Lung (tissue), 12 donors: ENCODE data around the gene ELMOD3. TPM values are rescaled to one million over a fixed set of nuclear protein-coding genes. Genes with fewer than 3 reads are reported as not detected.

Source experiments
- ATAC-seq: fragments of 200-7000 bp; cut with Tn5 transposase; one replicate; pipeline ENCODE4 v1.9.1; 2020; ENCODE audit warnings: moderate number of reproducible peaks; ENCODE audit not compliant: insufficient read depth, low FRiP score
- DNase-seq, 3 donors: peaks; one replicate each; pipeline ENCODE4 v3.0.0-alpha.2; 2013 to 2017
- H3K27ac ChIP-seq, 2 donors: one replicate each; pipeline ENCODE4 v1.5.1; 2013; ENCODE audit warnings: mild to moderate bottlenecking in 2 of 2, moderate library complexity in 2 of 2, control low read depth in 1 of 2, inconsistent platforms in 1 of 2, low read depth in 1 of 2, low read length in 1 of 2
- H3K27me3 ChIP-seq, 3 donors: one replicate each; pipeline ENCODE4 v1.5.1; 2013; ENCODE audit warnings: low read length in 2 of 3; ENCODE audit not compliant: control insufficient read depth in 3 of 3, insufficient read depth in 3 of 3
- H3K36me3 ChIP-seq, 4 donors: one replicate each; pipeline ENCODE4 v1.5.1; 2013; ENCODE audit warnings: low read length in 4 of 4, mild to moderate bottlenecking in 1 of 4, moderate library complexity in 1 of 4; ENCODE audit not compliant: control insufficient read depth in 4 of 4, insufficient read depth in 4 of 4
- H3K4me1 ChIP-seq, 5 donors: one replicate each; pipeline ENCODE4 v1.5.1; 2013; ENCODE audit warnings: low read length in 5 of 5, mild to moderate bottlenecking in 2 of 5, moderate library complexity in 1 of 5; ENCODE audit not compliant: control insufficient read depth in 5 of 5, insufficient read depth in 5 of 5
- H3K4me3 ChIP-seq: one replicate; pipeline ENCODE4 v1.5.1; 2013; ENCODE audit warnings: mild to moderate bottlenecking, control low read depth, moderate library complexity
- H3K9ac ChIP-seq, 2 donors: one replicate each; pipeline ENCODE4 v1.5.1; 2013; ENCODE audit warnings: low read length in 2 of 2, control low read depth in 1 of 2; ENCODE audit not compliant: insufficient read depth in 1 of 2
- H3K9me3 ChIP-seq, 4 donors: one replicate each; pipeline ENCODE4 v1.5.1; 2013; ENCODE audit warnings: low read length in 3 of 4, mild to moderate bottlenecking in 1 of 4, moderate library complexity in 1 of 4; ENCODE audit not compliant: control insufficient read depth in 4 of 4, insufficient read depth in 3 of 4
- CTCF ChIP-seq: IDR thresholded peaks from 2 replicates; pipeline ENCODE4 v1.5.1; 2012; ENCODE audit warnings: mild to moderate bottlenecking; ENCODE audit errors: control extremely low read depth, extremely low read depth
- WGBS, 2 donors: extraction: QIAGEN DNeasy Blood & Tissue Kit; methylation state at CpG; one replicate each; pipeline ENCODE4 v1.1.7; 2013; 5-methylcytosine and 5-hydroxymethylcytosine counted together
- polyA plus RNA-seq, 2 donors: library from polyadenylated mRNA; stranded (reverse); fragments of 200-250 nt; gene quantifications; one replicate each; pipeline ENCODE4 v1.2.1, GENCODE V29; 2013
- total RNA-seq, 2 donors: library from RNA; depleted of rRNA in 1 of 2; stranded (reverse); fragments of >200 nt in 1 of 2; gene quantifications; one replicate each; pipeline ENCODE4 v1.2.1, GENCODE V29; 2014 to 2021
- donor health status: control.
- donor health status: control.
- donor health status: Bipolar disorder and iron deficiency.
- donor health status: healthy.
- donor health status: DM: yes; HTN: yes; CAD: no.

The ELMOD3 gene
- total and polyA plus RNA-seq, 4 donors = 11.9 to 26.5 (median 14.7) TPM

DNA sequence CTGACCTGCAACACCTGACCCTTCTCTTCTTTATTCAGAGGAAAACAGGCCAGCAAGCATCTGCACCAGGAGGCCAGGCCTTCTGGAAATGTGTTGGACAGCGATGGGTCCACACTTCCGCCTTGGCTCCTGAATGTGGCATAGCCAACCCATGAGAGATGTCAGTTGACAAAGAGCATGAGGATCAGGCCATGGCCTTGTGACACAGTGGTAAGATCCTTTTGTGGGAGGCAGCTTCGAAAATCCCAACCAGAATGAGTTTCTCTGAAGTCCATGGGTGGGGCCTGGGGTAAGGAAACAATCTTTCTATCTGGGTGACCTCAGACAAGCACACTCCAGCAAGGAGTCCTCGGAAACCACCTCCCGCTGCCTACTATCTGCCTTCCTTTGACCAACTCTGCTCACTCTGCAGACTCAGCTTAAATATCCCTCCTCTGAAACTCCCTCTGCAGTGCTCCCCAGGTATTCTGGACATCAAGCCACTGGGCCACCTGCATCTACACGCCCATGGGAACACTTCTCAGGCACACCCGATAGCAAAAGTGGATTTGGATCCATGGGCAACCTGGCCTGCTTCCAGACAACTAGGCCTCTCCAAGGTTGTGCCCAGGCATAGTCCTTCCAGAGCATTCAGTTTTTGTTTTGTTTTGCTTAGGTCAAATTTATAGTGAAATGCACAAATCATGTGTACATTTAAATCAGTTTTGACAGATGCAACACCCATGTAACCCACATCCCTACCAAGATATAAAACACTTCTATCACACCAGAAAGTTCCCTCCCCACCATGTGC lies 60.4 kb downstream of the ELMOD3 start:
- no peak for TF ChIP-seq CTCF
- ATAC-seq (no peak), DNase-seq (no peak)
- H3K4me3 ChIP-seq = no peak overlapping the region
- H3K27me3 ChIP-seq = no peaks in the 10 kb centered on the region
- peaks cover 0 to 24% (median 6%) of the 10 kb centered on the region in 5 donors for H3K4me1 ChIP-seq
- no peaks in the 10 kb centered on the region for H3K9me3 ChIP-seq
- 76 to 86% methylated on average over 7 of the region's 7 CpGs for WGBS, 2 donors
- no peak overlapping the region for H3K27ac ChIP-seq
- H3K9ac ChIP-seq = no peak overlapping the region
- no peaks in the 10 kb centered on the region for H3K36me3 ChIP-seq

DNA sequence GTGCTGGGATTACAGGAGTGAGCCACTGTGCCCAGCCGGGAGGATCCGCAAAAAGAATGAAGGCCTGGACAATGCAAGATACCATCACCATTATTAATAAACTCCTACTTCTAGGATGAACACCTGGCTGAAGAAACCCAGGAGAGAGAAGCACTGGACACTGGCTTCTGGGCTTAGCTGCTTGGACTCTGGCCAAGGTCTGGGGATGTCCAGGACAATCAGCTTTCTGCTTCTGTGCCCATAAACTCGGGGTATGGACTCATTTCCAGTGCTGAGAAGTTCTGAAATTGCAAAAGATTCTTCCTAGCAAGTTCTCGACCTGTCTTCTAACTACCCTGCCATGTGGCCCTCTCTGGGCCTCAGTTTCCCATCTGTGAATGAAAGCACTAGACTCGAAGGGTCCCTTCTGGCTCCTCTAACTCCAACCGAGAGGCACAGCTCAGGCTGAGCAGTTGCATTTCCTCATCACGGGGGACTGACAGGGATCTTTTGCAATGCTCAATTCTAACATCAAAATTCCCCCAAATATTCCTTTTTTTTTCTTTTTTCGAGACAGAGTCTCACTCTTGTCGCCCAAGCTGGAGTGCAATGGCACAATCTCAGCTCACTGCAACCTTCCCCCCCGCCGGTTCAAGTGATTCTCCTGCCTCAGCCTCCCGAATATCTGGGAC lies 61.5 kb downstream of the ELMOD3 start:
- Histone ChIP-seq H3K4me1 (peaks cover 0 to 35% (median 9%) of the 10 kb centered on the region in 5 donors), H3K27ac (no peak overlapping the region), H3K4me3 (no peak overlapping the region), H3K9ac (no peak overlapping the region), H3K36me3 (no peaks in the 10 kb centered on the region), H3K27me3 (no peaks in the 10 kb centered on the region), H3K9me3 (no peaks in the 10 kb centered on the region)
- TF ChIP-seq CTCF = no peak
- WGBS, 2 donors = 62 to 78% methylated on average over 12 of the region's 12 CpGs
- DNase-seq (no peak), ATAC-seq (no peak)

GRCh38 chr2:85418132-85419008 lies 63.8 kb downstream of the ELMOD3 start, which contains the start of gene SH2D6:
Gene SH2D6, plus strand, starts transcription at chr2:85418714. Its CDS starts 10,752 bp downstream, at chr2:85429466.
- Histone ChIP-seq H3K4me1 (peaks cover 0 to 36% (median 9%) of the 10 kb centered on the region in 5 donors), H3K27ac (peak within 1 kb of the TSS; percentile 63 to 97), H3K9me3 (no peaks in the 10 kb centered on the region), H3K36me3 (no peaks in the 10 kb centered on the region), H3K9ac (peak within 1 kb of the TSS; percentile 73 to 79), H3K27me3 (no peaks in the 10 kb centered on the region), H3K4me3 (peak within 1 kb of the TSS; percentile 72)
- ATAC-seq = peak; percentile 68
- WGBS, 2 donors = 17 to 19% methylated on average over 46 to 57 of the region's 57 CpGs
- TF ChIP-seq CTCF = no peak
- peak; percentile 88 to 90 (median 88) for DNase-seq
